ENCODE data around the gene PANK3. TPM values are rescaled to one million over a fixed set of nuclear protein-coding genes. Genes with fewer than 3 reads are reported as not detected.

PANK3 gene
- total RNA-seq, 1 experiment from 2014 or later: 82.6 TPM

GRCh38 chr5:168609806-168610482 lies 30.8 kb upstream of the PANK3 start:
- no peak for TF ChIP-seq CTCF (conservative IDR thresholded peaks at IDR 0.05)
- no CpG with 5 or more reads among the region's 3 CpGs for WGBS (ENCODE audit: extremely low coverage, insufficient read length, low lambda C conversion rate)
- no peak overlapping the region for H3K4me3 Mint-ChIP-seq
- Histone ChIP-seq H3K23me2 (ENCODE audit: insufficient read length, low read depth, low read length, poor library complexity, severe bottlenecking) (no peaks in the 10 kb centered on the region), H3K14ac (ENCODE audit: insufficient read depth, low read length) (no peak overlapping the region), H4K5ac (ENCODE audit: insufficient read length, low read depth, low read length) (no peak overlapping the region), H2BK15ac (ENCODE audit: low read depth, low read length) (no peak overlapping the region), H4K8ac (replicated peaks; ENCODE audit: insufficient read length, low read depth, low read length) (no peak overlapping the region), H3K9ac (ENCODE audit: extremely low read depth, insufficient read length, low read length) (no peak overlapping the region), H4K20me1 (ENCODE audit: control insufficient read depth, insufficient read depth, insufficient read length) (no peaks in the 10 kb centered on the region), H3K4ac (ENCODE audit: low read depth, low read length) (no peak overlapping the region), H3K23ac (ENCODE audit: insufficient read length, low read depth, low read length) (no peak overlapping the region), H2BK5ac (ENCODE audit: insufficient read length, low read length) (no peak overlapping the region), H3T11ph (ENCODE audit: low read length) (no peak overlapping the region), H3K9me3 (ENCODE audit: control insufficient read depth, low read depth, low read length) (no peaks in the 10 kb centered on the region), H3K4me1 (ENCODE audit: insufficient read depth, low read length) (no peaks in the 10 kb centered on the region), H2BK20ac (ENCODE audit: low read depth, low read length, poor library complexity, severe bottlenecking) (no peak overlapping the region), H3K79me1 (ENCODE audit: insufficient read depth, low read depth, low read length, poor library complexity, severe bottlenecking) (no peaks in the 10 kb centered on the region), H2AK5ac (ENCODE audit: insufficient read length, low read length) (no peak overlapping the region), H2AFZ (ENCODE audit: low read length) (no peak overlapping the region), H3K4me2 (ENCODE audit: insufficient read depth, insufficient read length, low read length) (no peak overlapping the region), H2BK120ac (ENCODE audit: low read depth, low read length, poor library complexity, severe bottlenecking) (no peak overlapping the region), H3K27ac (ENCODE audit: insufficient read length, low read depth, low read length) (no peak overlapping the region), H3K18ac (ENCODE audit: insufficient read length, low read depth, low read length) (no peak overlapping the region), H3K56ac (ENCODE audit: insufficient read length, low read depth, low read length) (no peak overlapping the region), H3K27me3 (ENCODE audit: insufficient read depth, low read length) (no peaks in the 10 kb centered on the region), H4K91ac (ENCODE audit: insufficient read length, low read depth, low read length) (no peak overlapping the region), H3K79me2 (ENCODE audit: insufficient read depth, low read length) (no peaks in the 10 kb centered on the region), H2BK12ac (ENCODE audit: insufficient read length, low read depth, low read length) (no peak overlapping the region)
- no peak for DNase-seq
- H3K27me3 Mint-ChIP-seq (ENCODE audit: low read depth): peaks cover 5% of the 10 kb centered on the region
- H3K4me1 Mint-ChIP-seq: 0 out of 4 replicates have a peak, but pooled peaks cover 0 to 4% of the 10 kb centered on the region in 2 experiments
- H3K27ac Mint-ChIP-seq: no peak overlapping the region
- no peaks in the 10 kb centered on the region for H3K36me3 Mint-ChIP-seq (ENCODE audit: insufficient read depth in 1 of 3, low read depth in 3 of 3)
- no peaks in the 10 kb centered on the region for H3K9me3 Mint-ChIP-seq
